Suprapubic skin (tissue), 3 donors: ENCODE measurements around the gene MMP28.

Experiments
- CTCF ChIP-seq, 2 donors: fragments of 200-600 bp in 1 of 2; fragments of 450-650 bp in 1 of 2; sonication (generic) in 1 of 2; IDR thresholded peaks; one replicate each; pipeline ENCODE4 v1.5.1; 2016 to 2019; ENCODE audit warnings: antibody characterized with exemption in 2 of 2, mild to moderate bottlenecking in 1 of 2, moderate library complexity in 1 of 2
- EP300 ChIP-seq: sonication (generic); formaldehyde crosslinking; IDR thresholded peaks from one replicate; pipeline ENCODE4 v1.6.1; 2017; ENCODE audit warnings: antibody characterized with exemption
- POLR2A ChIP-seq, 2 donors: fragments of 450-650 bp; IDR thresholded peaks; one replicate each; pipeline ENCODE4 v1.6.1; 2017; ENCODE audit warnings: antibody characterized with exemption in 2 of 2, mild to moderate bottlenecking in 2 of 2, moderate library complexity in 2 of 2

GRCh38 chr17:35757243-35757642 is 38.2 kb downstream of the MMP28 start:
- TF ChIP-seq CTCF (IDR thresholded peaks at IDR 0.05) (no peak), POLR2A (IDR thresholded peaks at IDR 0.05) (no peak), EP300 (no peak)
